Endodermal cell (in vitro differentiated cells): ENCODE results near the gene FANK1. TPM values are rescaled to one million over a fixed set of nuclear protein-coding genes. Genes with fewer than 3 reads are reported as not detected.

Source experiments
- DNase-seq: peaks from one replicate; pipeline ENCODE4 v3.0.0-alpha.2; 2017
- H3K27ac ChIP-seq: 2 replicates; pipeline ENCODE4 v1.5.1; 2013; ENCODE audit warnings: mild to moderate bottlenecking, low read depth, low read length, moderate library complexity
- H3K27me3 ChIP-seq: 2 replicates; pipeline ENCODE4 v1.6.1; 2013; ENCODE audit warnings: mild to moderate bottlenecking, low read length, moderate library complexity; ENCODE audit not compliant: insufficient read depth, control insufficient read depth, poor library complexity, severe bottlenecking
- H3K36me3 ChIP-seq: 2 replicates; pipeline ENCODE4 v1.7.0; 2013; ENCODE audit warnings: mild to moderate bottlenecking, low read length, moderate library complexity; ENCODE audit not compliant: control insufficient read depth, insufficient read depth
- H3K4me1 ChIP-seq: one replicate; pipeline ENCODE4 v1.7.0; 2013; ENCODE audit warnings: low read length; ENCODE audit not compliant: control insufficient read depth, insufficient read depth
- H3K4me3 ChIP-seq: 2 replicates; pipeline ENCODE4 v1.5.1; 2013; ENCODE audit warnings: mild to moderate bottlenecking, low read length, moderate library complexity
- H3K9ac ChIP-seq: 2 replicates; pipeline ENCODE4 v1.6.1; 2013; ENCODE audit warnings: mild to moderate bottlenecking, low read length, moderate library complexity; ENCODE audit not compliant: poor library complexity, severe bottlenecking; ENCODE audit errors: extremely low read depth
- H3K9me3 ChIP-seq: 2 replicates; pipeline ENCODE4 v1.6.1; 2013; ENCODE audit warnings: mild to moderate bottlenecking, low read length, moderate library complexity; ENCODE audit not compliant: control insufficient read depth
- H3K27ac Mint-ChIP-seq: 2 replicates; pipeline ENCODE4 v1.8.0; 2020; ENCODE audit warnings: mixed read lengths
- H3K27me3 Mint-ChIP-seq: 2 replicates; pipeline ENCODE4 v1.8.0; 2021; ENCODE audit warnings: mild to moderate bottlenecking, mixed read lengths; ENCODE audit not compliant: insufficient read depth
- H3K36me3 Mint-ChIP-seq: 2 replicates; pipeline ENCODE4 v1.8.0; 2020; ENCODE audit warnings: low read depth, mixed read lengths
- H3K4me1 Mint-ChIP-seq: 2 replicates; pipeline ENCODE4 v1.8.0; 2020; ENCODE audit warnings: mixed read lengths
- H3K4me3 Mint-ChIP-seq: 2 replicates; pipeline ENCODE4 v1.8.0; 2020; ENCODE audit warnings: mild to moderate bottlenecking, moderate library complexity, mixed read lengths
- H3K9me3 Mint-ChIP-seq: 2 replicates; pipeline ENCODE4 v1.8.0; 2020; ENCODE audit warnings: mild to moderate bottlenecking, mixed read lengths
- WGBS, 2 experiments: methylation state at CpG; one replicate each; pipeline versions ENCODE4 v1.1.5 to v1.1.7; 2013; ENCODE audit warnings: missing lambda C conversion rate in 2 of 2, mixed read lengths in 1 of 2; ENCODE audit not compliant: insufficient coverage in 1 of 2, insufficient read length in 1 of 2; 5-methylcytosine and 5-hydroxymethylcytosine counted together
- total RNA-seq, 2 donors: library from RNA; stranded (reverse); fragmentation: NEBNext Ultra II Directional in 1 of 2; extraction: Animal tissue kit (Norgen Biotek cat#: 25700) in 1 of 2; gene quantifications; 2 replicates in 1 of 2; 3 replicates in 1 of 2; pipeline ENCODE4 v1.2.1, GENCODE V29; 2021
- TF ChIP-seq, protein P1 (sequence below): fragments of 200-600 bp; sonication (generic); conservative IDR thresholded peaks from 2 replicates; pipeline ENCODE4 v1.5.0; 2021; ENCODE audit warnings: antibody characterized with exemption, mild to moderate bottlenecking

FANK1 gene
- total RNA-seq, 2 donors from 2014 or later = 7.7 to 10.0 TPM

DNA sequence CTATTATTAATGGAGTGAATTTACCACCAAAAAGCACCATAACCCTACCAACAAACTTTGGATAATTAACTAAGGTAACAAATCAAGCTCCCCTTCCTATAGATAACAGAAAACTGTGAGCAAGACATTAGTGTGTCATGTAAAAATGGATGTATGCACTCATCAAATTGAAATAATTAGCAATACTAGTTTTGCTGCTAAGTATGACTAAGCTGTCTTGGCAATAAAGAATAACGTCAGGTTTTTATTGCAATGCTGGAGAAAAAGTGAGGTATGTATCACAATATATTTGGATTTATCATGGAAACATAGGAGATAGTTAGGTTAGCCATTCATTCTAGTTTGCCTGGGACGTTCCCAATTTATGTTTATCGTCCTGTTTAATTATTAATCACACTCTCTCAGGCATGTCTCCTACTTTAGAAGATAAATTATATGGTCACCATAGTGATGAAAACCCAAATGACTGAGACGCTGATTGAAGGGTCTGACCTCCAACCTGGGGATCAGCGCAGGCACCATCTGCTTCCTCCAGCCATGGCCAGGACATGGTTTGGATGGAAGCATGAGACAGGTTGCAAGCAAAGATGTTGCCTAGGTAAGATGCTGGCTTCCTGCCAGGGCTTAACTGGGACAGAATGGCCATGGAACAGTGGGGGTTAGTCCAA, 125.6 kb downstream of the FANK1 start:
- WGBS, 2 experiments = 93 to 100% methylated on average over 3 to 5 of the region's 5 CpGs
- Histone ChIP-seq H3K36me3 (no peaks in the 10 kb centered on the region), H3K4me3 (no peak overlapping the region), H3K9ac (no peak overlapping the region), H3K27me3 (no peaks in the 10 kb centered on the region), H3K4me1 (no peaks in the 10 kb centered on the region), H3K9me3 (peaks cover under 1% of the 10 kb centered on the region), H3K27ac (no peak overlapping the region)
- Mint-ChIP-seq H3K9me3 (peaks cover 4% of the 10 kb centered on the region), H3K4me3 (no peak overlapping the region), H3K4me1 (no peaks in the 10 kb centered on the region), H3K27me3 (peaks cover 4% of the 10 kb centered on the region), H3K27ac (no peak overlapping the region), H3K36me3 (no peaks in the 10 kb centered on the region)
- TF ChIP-seq, protein P1, sequence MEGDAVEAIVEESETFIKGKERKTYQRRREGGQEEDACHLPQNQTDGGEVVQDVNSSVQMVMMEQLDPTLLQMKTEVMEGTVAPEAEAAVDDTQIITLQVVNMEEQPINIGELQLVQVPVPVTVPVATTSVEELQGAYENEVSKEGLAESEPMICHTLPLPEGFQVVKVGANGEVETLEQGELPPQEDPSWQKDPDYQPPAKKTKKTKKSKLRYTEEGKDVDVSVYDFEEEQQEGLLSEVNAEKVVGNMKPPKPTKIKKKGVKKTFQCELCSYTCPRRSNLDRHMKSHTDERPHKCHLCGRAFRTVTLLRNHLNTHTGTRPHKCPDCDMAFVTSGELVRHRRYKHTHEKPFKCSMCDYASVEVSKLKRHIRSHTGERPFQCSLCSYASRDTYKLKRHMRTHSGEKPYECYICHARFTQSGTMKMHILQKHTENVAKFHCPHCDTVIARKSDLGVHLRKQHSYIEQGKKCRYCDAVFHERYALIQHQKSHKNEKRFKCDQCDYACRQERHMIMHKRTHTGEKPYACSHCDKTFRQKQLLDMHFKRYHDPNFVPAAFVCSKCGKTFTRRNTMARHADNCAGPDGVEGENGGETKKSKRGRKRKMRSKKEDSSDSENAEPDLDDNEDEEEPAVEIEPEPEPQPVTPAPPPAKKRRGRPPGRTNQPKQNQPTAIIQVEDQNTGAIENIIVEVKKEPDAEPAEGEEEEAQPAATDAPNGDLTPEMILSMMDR = no peak
- no peak for DNase-seq

DNA sequence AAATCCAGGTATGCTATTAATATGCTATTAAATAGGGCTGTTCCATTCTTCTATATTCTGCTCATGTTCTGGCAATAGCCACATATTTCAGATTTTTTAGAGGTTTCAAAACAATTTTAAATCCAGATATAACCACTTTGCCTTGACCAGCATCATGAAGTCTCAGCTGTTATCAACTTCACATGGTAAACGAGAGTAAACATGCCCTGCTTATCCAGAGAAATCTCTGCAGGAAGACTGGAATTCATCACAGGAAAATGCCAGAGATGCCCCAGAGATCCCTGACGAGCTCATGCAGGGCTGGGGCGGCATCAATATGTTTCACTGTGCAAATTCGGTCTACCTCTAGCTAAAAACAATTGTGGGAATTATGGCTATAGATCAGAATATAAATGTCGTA, 126.5 kb downstream of the FANK1 start:
- DNase-seq = no peak
- Histone ChIP-seq H3K9me3 (peaks cover 9% of the 10 kb centered on the region), H3K27ac (no peak overlapping the region), H3K4me3 (no peak overlapping the region), H3K27me3 (no peaks in the 10 kb centered on the region), H3K4me1 (no peaks in the 10 kb centered on the region), H3K36me3 (no peaks in the 10 kb centered on the region), H3K9ac (no peak overlapping the region)
- Mint-ChIP-seq H3K4me1 (no peaks in the 10 kb centered on the region), H3K9me3 (peaks cover 11% of the 10 kb centered on the region), H3K4me3 (no peak overlapping the region), H3K27me3 (peaks cover 4% of the 10 kb centered on the region), H3K36me3 (no peaks in the 10 kb centered on the region), H3K27ac (no peak overlapping the region)
- 91 to 92% methylated on average over 4 to 5 of the region's 5 CpGs for WGBS, 2 experiments
- TF ChIP-seq, protein P1 = no peak

GRCh38 chr10:126027692-126028091, 131.3 kb downstream of the FANK1 start:
- DNase-seq = no peak
- Mint-ChIP-seq H3K4me3 (no peak overlapping the region), H3K9me3 (peaks cover 28% of the 10 kb centered on the region), H3K27ac (no peak overlapping the region), H3K4me1 (no peaks in the 10 kb centered on the region), H3K27me3 (peaks cover 4% of the 10 kb centered on the region), H3K36me3 (no peaks in the 10 kb centered on the region)
- Histone ChIP-seq H3K27me3 (no peaks in the 10 kb centered on the region), H3K4me1 (no peaks in the 10 kb centered on the region), H3K36me3 (no peaks in the 10 kb centered on the region), H3K27ac (no peak overlapping the region), H3K9me3 (peaks cover 23% of the 10 kb centered on the region), H3K4me3 (no peak overlapping the region), H3K9ac (no peak overlapping the region)
- WGBS, 2 experiments = 75 to 76% methylated on average over 1 of the region's 1 CpG
- TF ChIP-seq, protein P1 = no peak
